Stomach (tissue), 4 donors: ENCODE results near the gene LMOD1.

ENCODE experiments used
- CTCF ChIP-seq, 7 experiments: fragments of 450-650 bp in 4 of 7; fragments of 200-600 bp in 3 of 7; sonication (generic) in 3 of 7; IDR thresholded peaks; one replicate each; pipeline ENCODE4 v1.5.1; 2016 to 2019; ENCODE audit warnings: antibody characterized with exemption in 7 of 7, control low read depth in 2 of 7, mild to moderate bottlenecking in 1 of 7
- EP300 ChIP-seq: sonication (generic); formaldehyde crosslinking; IDR thresholded peaks from one replicate; pipeline ENCODE4 v1.6.1; 2017; ENCODE audit warnings: antibody characterized with exemption
- POLR2A ChIP-seq, 4 donors: fragments of 450-650 bp; IDR thresholded peaks; one replicate each; pipeline ENCODE4 v1.6.1; 2016; ENCODE audit warnings: antibody characterized with exemption in 4 of 4, control low read depth in 2 of 4, mild to moderate bottlenecking in 1 of 4, moderate library complexity in 1 of 4
- POLR2AphosphoS5 ChIP-seq, 3 donors: sonication (generic); formaldehyde crosslinking; IDR thresholded peaks; one replicate each; pipeline ENCODE4 v1.6.1; 2016; ENCODE audit warnings: antibody characterized with exemption in 3 of 3

- TF ChIP-seq POLR2AphosphoS5 (IDR thresholded peaks at IDR 0.05), result no peak
- TF ChIP-seq CTCF (IDR thresholded peaks at IDR 0.05), result no peak
- TF ChIP-seq POLR2A (IDR thresholded peaks at IDR 0.05), result no peak
- TF ChIP-seq EP300, result no peak
Observed at GRCh38 chr1:201918343-201918742, 28.0 kb downstream of the LMOD1 start.
